ENCODE results near the gene TAF4B.

DNA sequence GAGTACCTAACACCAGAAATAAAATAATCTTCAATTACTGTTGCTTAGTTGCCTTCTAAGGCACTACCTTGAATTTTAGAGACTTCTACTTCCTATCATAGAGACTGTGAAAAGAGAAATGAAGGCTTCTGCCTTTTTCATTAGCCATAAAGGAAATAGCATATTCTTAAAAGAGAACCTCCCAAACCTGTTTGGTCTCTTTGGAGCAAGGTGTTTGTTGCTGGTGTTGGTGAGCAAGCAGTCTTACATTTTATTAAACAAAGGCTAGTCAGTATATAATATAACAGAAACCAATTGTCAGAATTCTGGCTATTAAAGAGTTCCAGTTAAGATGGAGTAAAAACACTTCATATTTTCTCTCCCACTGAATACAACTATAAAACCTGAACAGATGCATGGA, 116.4 kb downstream of the TAF4B start:
- TF ChIP-seq NFIC (IDR thresholded peaks at IDR 0.05) (no peak), TAF1 (IDR thresholded peaks at IDR 0.05; ENCODE audit: low read depth) (no peak)
